Measurements from ENCODE around the gene FAM83E. TPM values are rescaled to one million over a fixed set of nuclear protein-coding genes. Genes with fewer than 3 reads are reported as not detected.
"Not testable (repeated sequence)": the region's sequence is repeated elsewhere in the genome, so short reads cannot be mapped to it uniquely, and the experiment has no call there.

FAM83E gene
- total RNA-seq, 1 experiment from 2014 or later, result not detected

DNA sequence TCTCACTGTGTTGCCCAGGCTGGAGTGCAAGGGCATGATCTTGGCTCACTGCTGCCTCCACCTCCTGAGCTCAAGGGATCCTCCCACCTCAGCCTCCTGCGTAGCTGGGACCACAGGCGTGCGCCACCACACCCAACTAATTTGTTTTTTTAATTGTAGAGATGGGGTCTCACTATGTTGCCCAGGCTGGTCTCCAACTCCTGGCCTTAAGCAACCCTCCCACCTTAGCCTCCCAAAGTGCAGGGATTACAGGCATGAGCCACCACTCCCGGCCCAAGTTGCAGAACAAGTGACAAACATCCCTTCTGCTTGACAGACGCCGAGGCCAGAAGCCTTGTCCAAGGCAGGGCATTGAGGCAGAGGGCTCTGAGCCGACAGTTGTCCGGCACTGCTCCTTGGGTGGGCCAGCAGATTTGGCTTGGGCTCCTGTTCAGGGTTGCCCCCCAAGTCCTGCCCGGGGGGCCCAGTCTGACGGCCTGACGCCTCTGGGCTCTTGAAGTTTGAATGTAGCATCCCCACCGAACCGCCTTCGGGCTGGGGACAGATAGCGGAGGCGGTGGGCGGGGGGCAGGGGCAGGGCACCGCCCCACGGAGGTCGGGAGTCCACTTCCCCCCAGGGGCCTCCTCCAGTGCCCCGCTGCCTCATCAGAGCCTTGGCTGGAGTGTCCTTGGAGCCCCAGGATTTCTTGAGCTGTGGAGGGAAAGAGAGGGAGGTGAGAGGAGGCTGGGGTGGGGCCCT is 14.0 kb downstream of the FAM83E start:
- DNase-seq (ENCODE audit: low read depth), result no peak
- in situ Hi-C loops (cut with HindIII; ENCODE audit: low pct_unique_long_range_greater_than_20kb, low sequenced_read_pairs), result no loop called here

DNA sequence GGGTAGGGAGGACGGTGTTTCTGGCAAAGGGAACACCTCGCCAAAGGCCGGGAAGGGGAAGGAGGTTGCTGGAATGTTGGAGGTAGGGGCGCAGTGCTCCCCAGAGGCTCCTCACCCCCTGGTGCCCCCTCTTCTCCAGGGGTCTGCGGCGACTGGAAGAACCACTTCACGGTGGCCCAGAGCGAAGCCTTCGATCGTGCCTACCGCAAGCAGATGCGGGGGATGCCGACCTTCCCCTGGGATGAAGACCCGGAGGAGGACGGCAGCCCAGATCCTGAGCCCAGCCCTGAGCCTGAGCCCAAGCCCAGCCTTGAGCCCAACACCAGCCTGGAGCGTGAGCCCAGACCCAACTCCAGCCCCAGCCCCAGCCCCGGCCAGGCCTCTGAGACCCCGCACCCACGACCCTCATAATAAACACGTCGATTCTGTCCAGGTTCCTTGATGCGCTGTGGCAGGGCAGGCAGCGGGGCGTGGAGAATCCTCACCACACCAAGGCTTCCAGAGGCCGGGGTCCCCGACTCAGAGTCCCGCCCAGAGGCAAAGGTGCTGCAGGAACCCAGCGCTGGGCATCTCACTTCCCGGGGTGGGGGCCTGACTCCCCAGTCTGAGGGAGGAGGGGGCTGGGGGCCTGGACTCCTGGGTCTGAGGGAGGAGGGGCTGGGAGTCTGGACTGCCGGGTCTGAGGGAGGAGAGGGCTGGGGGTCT is 15.7 kb downstream of the FAM83E start:
- no peak for DNase-seq (ENCODE audit: low read depth)
- in situ Hi-C loops (cut with HindIII; ENCODE audit: low pct_unique_long_range_greater_than_20kb, low sequenced_read_pairs), result no loop called here

DNA sequence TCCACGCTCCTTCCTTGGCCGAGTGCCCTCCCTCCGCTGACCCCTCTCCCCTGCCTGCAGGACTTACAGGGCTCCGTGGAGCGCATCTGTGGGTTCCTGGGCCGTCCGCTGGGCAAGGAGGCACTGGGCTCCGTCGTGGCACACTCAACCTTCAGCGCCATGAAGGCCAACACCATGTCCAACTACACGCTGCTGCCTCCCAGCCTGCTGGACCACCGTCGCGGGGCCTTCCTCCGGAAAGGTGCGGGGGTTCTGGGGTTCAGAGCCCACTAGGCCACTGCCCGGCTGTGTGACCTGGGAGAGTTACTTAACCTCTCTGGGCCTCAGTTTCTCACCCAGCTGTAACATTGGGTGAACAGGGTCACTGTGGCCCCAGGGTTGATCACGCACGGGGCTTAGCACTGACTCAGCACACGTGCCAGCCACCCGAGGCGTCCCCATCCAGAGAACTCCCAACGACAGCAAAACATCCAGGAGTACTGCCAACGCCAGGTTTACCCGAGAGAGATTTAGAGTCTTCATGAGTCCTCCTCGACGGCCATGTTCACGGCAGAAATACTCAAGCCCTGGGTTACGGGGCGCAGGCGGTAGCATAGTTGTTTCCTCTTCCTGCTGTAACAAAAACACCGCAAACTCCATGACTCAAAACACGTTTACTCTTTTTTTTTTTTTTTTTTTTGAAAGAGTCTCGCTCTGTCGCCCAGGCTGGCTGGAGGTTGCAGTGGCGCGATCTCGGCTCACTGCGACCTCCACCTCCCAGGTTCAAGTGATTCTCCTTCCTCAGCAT is 18.0 kb downstream of the FAM83E start:
- in situ Hi-C loops (cut with HindIII; ENCODE audit: low pct_unique_long_range_greater_than_20kb, low sequenced_read_pairs), result no loop called here
- DNase-seq (ENCODE audit: low read depth), result peak; percentile 76

DNA sequence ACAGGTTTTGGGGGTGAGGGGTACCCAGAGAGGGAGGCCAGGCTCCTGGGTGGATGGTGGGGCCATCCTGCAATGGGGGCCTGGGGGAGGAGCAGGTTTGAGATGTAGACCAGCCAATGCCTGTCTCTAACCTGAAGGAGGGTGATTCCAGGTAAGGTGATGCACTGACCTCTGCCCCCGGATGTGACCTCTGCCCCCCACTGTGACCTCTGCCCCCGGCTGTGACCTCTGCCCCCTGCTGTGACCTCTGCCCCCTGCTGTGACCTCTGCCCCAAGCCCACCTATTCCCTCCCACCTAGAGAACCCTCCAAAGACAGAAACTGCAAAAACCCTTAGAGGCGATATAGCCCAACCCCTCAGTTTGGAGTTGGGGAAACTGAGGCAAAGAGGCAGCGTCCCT is 18.6 kb downstream of the FAM83E start:
- in situ Hi-C loops (cut with HindIII; ENCODE audit: low pct_unique_long_range_greater_than_20kb, low sequenced_read_pairs), result no loop called here
- DNase-seq (ENCODE audit: low read depth), result no peak

DNA sequence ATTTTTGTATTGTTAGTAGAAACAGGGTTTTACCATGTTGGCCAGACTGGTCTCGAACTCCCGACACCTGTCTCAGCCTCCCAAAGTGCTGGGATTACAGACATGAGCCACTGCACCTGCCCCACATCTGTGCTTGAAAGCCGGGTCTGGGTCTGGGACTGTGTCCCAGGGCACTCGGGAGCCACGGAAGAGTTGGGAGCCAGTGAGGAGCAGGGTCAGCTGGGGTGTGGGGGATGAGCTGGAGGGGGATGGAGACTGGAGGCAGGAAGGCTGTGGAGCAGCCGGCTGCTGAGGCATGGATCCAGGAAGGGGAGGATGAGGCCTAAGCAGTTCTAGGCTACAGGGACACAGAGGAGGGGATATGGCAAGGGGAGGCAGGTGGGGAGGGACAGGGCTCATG is 19.0 kb downstream of the FAM83E start:
- no peak for DNase-seq (ENCODE audit: low read depth)
- in situ Hi-C loops (cut with HindIII; ENCODE audit: low pct_unique_long_range_greater_than_20kb, low sequenced_read_pairs), result no loop called here

DNA sequence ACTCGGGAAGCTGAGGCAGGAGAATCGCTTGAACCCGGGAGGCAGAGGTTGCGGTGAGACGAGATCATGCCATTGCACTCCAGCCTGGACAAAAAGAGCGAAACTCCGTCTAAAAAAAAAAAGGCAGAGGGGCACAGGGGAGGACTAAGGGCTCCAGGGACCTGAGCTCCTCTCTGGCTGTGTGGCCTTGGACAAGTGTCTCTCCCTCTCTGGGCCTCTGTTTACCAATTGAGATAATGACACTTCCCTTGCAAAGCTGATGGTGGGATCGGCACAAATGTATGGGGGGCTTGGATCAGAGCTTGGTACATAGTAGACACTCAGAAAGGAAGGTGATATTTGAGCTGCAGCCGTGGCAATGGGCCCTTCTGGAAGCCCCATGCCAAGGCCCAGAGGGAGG is 19.7 kb downstream of the FAM83E start:
- DNase-seq (ENCODE audit: low read depth), result no peak
- in situ Hi-C loops (cut with HindIII; ENCODE audit: low pct_unique_long_range_greater_than_20kb, low sequenced_read_pairs), result no loop called here

DNA sequence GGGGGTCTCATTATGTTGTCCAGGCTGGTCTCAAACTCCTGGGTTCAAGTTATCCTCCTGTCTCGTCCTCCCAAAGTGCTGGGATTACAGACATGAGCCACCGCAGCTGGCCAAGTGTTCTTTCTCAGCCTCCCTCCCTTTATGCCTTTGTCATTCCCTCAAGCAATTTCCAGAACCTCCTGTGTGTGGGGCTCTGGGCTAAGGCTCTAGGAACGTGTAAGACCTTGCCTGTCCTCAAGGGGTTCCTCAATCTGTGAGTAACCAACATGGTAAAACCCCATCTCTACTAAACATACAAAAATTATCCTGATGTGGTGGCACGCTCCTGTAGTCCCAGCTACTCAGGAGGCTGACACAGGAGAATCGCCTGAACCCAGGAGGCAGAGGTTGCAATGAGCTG is 23.9 kb downstream of the FAM83E start:
- DNase-seq (ENCODE audit: low read depth), result no peak
- in situ Hi-C loops (cut with HindIII; ENCODE audit: low pct_unique_long_range_greater_than_20kb, low sequenced_read_pairs), result no loop called here

DNA sequence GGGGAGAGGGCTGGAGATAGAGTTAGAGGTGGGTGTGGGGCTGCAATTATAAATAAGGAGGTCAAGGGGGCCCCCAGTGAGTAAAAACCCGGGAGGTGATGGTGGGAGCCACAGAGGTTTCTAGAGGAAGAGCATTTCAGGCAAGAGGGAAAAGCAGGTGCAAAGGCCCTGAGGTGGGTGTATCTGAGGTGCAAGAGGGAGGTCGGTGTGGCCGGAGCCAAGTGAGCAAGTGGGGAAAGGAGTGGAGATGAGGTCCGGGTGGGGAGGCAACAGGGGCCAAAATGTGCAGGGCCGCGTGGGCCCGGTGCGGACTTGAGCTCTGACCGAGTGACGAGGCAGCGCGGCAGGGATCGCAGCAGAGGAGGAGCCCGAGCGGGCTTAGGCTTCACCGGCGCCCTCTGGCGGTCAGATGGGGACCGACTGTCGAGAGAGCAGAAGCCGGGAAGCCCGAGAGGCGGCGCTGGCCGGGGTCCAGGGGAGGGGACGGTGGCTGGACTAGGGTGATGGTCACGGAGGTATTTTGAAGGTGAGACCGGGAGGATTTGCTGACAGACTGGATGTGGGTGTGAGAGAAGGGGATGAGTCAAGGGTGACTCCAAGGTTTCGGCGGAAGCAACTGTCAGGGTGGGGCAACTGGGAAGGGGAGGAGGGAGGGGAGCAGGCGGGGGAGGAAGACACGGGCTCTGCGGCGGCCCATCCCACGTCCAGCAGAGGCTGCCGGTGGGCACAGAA is 26.0 kb downstream of the FAM83E start:
- DNase-seq (ENCODE audit: low read depth), result peak; percentile 92

DNA sequence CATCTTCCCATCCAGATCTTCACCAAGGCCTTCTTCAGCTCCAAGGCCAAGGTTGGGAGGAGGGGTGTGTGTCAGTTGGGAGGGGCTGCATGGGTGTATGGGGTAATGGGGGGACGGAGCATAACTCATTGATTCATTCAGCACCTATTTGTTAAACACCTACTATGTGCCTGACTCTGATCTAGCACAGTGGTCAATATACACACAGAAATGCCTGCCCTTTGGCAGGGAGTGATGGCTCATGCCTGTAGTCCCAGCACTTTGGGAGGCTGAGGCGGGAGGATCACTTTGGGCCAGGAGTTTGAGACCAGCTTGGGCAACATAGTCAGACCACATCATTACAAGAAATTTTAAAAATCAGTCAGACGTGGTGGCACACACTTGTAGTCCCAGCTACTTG is 27.5 kb downstream of the FAM83E start:
- no peak for DNase-seq (ENCODE audit: low read depth)
- in situ Hi-C loops (cut with HindIII; ENCODE audit: low pct_unique_long_range_greater_than_20kb, low sequenced_read_pairs), result no loop called here

More for the DNA sequence above, 26.0 kb downstream of the FAM83E start:
- in situ Hi-C loops (cut with HindIII; ENCODE audit: low pct_unique_long_range_greater_than_20kb, low sequenced_read_pairs), result no loop called here

DNA sequence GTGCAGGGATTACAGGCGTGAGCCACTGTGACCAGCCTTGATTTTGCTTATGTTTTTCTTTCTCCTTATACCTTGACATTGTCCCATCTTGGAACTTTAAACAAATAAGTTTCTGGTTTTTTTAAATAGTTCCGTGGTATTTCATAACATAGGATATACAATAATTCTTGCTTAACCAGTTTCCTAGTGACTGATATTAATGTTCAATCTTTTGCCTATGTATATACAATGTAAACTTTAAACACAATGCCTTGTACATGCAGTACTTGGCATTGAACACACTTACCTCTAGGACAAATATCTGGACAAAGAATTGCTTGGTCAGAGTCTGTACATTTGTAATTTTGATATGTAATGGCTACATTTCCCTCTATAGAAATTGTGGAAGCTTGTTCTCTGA is 32.7 kb downstream of the FAM83E start:
- DNase-seq (ENCODE audit: low read depth), result no peak
- in situ Hi-C loops (cut with HindIII; ENCODE audit: low pct_unique_long_range_greater_than_20kb, low sequenced_read_pairs), result no loop called here

DNA sequence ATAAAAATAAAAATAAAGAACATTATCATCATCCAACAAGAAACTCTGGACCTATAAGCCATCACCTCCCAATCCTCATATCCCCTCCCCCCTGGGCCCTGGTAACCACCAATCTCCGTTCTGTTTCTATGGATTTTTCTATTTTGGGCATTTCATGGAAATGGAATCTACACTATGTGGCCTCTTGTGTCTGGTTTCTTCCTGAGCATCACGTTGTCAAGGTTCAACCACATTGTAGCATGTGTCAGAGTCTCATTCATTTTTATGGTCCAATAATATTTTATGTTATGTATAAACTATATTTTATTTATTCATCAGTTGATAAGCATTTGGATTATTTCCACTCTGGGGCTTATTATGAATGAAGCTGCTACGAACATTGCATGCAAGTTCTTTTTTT is 36.0 kb downstream of the FAM83E start:
- no peak for DNase-seq (ENCODE audit: low read depth)

DNA sequence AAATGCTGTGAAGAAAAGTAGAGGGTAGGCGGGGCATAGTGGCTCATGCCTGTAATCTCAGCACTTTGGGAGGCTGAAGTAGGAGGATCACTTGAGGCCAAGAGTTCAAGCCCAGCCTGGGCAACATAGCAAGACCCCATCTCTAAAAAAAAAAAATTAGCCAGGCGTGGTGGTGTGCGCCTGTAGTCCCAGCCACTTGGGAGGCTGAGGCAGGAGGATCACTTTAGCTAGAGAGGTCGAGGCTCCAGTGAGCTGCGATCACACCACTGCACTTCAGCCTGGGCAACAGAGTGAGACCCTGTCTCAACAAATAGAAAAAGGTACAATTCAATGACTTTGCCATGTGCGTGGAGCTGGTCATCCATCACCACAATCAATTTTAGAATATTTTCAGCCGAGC is 37.0 kb downstream of the FAM83E start:
- in situ Hi-C loops (cut with HindIII; ENCODE audit: low pct_unique_long_range_greater_than_20kb, low sequenced_read_pairs); DNase-seq (ENCODE audit: low read depth): not testable (repeated sequence)

More for the DNA sequence above, 36.0 kb downstream of the FAM83E start:
- in situ Hi-C loops (cut with HindIII; ENCODE audit: low pct_unique_long_range_greater_than_20kb, low sequenced_read_pairs), result no loop called here

DNA sequence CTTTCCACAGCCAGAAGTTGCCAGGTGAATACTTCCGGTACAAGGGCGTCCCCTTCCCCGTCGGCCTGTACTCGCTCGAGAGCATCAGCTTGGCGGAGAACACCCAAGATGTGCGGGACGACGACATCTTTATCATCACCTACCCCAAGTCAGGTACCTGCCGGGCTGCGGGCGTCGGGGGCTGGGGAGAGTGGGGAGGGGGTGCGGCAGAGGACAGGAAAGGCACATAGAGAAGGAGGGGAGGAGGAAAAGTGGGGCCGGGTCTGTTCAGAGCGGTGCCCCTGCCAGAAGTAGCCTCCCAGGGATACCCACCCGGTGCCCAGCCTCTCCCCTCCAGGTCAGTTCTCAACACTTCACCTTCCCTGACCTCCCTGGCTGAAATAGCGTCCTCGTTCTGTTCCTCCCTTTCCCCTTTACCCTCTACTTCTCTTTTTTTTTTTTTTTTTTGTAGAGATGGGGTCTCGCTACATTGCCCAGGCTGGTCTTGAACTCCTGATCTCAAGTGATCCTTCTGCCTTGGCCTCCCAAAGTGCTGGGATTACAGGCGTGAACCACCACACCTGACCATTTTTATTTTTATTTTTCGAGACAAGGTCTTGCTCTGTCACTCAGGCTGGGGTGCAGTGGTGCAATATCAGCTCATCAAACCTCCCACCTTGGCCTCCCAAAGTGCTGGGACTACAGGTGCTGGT is 38.8 kb downstream of the FAM83E start:
- in situ Hi-C loops (cut with HindIII; ENCODE audit: low pct_unique_long_range_greater_than_20kb, low sequenced_read_pairs), result no loop called here
- no peak for DNase-seq (ENCODE audit: low read depth)

DNA sequence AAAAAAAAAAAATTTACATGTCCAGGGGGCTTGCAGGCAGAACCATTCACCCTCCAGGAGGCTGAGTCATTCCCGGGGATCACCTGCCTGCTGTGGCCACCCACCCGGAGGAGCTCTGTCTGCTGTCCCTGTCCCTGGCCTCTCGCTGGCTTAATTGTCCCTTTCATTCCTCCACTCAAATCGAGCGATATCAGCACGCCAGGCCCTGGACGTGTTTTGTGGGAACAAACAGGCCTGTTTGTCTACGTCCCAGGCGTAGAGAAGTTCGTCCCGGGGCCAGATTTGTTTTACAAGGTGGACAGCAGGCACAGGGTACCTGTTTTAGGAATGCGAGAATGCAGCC is 41.7 kb downstream of the FAM83E start:
- in situ Hi-C loops (cut with HindIII; ENCODE audit: low pct_unique_long_range_greater_than_20kb, low sequenced_read_pairs), result no loop called here
- peak; percentile 94 for DNase-seq (ENCODE audit: low read depth)

DNA sequence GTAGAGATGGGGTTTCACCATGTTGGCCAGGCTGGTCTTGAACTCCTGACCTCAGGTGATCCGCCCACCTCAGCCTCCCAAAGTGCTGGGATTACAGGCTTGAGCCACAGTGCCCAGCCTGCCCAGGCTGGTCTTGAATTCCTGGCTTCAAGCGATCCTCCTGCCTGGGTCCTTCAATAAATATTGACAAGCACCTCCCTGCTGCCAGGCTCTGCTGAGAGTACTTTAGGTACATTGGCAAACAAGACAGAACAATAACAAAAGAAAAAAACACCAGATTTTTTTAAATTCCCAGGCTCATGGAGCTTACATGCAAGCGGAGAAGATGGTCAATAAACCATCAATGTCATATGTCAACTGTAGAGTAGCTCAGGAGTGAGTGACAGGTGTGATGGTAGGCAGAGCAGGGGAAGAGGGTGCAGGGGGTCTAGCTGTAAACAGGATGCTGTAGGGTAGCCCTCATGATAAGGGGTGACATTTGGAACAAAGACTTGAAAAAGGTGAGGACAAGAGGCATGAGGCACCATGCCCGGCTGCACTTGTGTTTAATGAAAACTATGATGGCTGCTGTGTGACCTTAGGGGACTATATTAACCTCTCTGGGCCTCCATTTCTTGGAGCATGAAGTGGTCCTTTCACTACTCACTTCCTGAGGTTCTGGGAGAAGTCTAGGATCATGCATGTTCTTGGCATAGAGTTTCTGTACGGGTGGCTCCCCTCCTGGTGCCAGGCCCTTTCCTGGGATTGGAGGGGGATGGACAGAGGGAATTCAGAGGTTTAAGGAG is 43.3 kb downstream of the FAM83E start:
- in situ Hi-C loops (cut with HindIII; ENCODE audit: low pct_unique_long_range_greater_than_20kb, low sequenced_read_pairs), result no loop called here
- peak; percentile 65 for DNase-seq (ENCODE audit: low read depth)

DNA sequence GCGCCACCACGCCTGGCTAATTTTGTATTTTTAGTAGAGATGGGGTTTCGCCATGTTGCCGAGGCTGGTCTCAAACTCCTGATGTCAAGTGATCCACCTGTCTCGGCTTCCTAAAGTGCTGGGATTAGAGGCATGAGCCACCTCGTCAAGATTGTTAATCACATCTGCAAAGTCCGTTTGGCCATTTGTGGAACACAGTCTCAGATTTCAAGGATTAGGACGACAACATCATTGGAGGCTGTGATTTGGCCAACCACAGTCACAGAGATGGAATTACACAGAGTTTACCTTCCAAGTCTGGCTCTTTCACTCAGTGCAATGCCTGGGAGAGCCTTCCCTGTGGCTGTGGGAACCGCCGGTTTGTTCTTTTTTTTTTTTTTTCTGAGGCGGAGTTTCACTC is 45.1 kb downstream of the FAM83E start:
- DNase-seq (ENCODE audit: low read depth), result no peak
- in situ Hi-C loops (cut with HindIII; ENCODE audit: low pct_unique_long_range_greater_than_20kb, low sequenced_read_pairs), result no loop called here

DNA sequence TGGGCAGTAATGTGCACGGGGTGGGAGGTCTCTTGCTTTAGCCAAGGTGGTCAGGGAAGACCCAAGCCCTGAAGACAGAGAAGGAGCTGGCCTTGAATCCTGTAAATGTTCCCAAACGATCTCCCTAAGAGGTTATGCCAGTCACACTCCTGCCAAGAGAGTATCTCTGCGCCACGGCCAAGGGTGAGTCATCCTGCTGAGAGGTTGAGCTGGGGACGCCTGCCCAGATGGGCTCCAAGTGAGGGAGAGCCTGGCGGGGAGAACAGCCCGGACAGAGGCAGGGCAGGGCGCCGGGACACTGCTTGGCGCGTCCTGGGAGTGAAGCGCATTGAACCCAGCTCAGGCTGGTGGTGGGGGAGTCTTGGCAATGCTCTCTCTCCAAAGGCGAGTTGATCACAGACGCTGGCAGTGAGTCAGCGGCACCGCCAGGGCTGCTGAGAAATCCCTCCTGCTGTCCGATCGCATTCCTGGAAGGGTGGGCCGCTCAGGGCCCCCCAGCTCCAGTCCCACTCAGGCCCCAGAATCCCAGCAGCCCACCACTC is 46.5 kb downstream of the FAM83E start:
- in situ Hi-C loops (cut with HindIII; ENCODE audit: low pct_unique_long_range_greater_than_20kb, low sequenced_read_pairs), result no loop called here
- DNase-seq (ENCODE audit: low read depth), result peak; percentile 98
